K562 (cell line): ENCODE measurements around the gene SYNGR3. TPM values are rescaled to one million over a fixed set of nuclear protein-coding genes. Genes with fewer than 3 reads are reported as not detected.

Source experiments
- C11orf30 ChIP-seq: fragments of 450-650 bp; IDR thresholded peaks from 2 replicates; pipeline ENCODE4 v1.6.1; 2016; ENCODE audit warnings: low read depth, mild to moderate bottlenecking
- CBX1 ChIP-seq: sonication (generic); IDR thresholded peaks from 2 replicates; pipeline ENCODE4 v1.6.1; 2016; ENCODE audit warnings: antibody characterized with exemption, low read depth, mild to moderate bottlenecking
- CREM ChIP-seq: IDR thresholded peaks from 2 replicates; pipeline ENCODE4 v1.6.1; 2014; ENCODE audit warnings: antibody characterized with exemption, low read depth
- MAFK ChIP-seq: IDR thresholded peaks from 2 replicates; pipeline ENCODE4 v1.6.1; 2011; ENCODE audit warnings: low read length, improper control_type of control experiment
- NCOA6 ChIP-seq: fragments of 450-650 bp; IDR thresholded peaks from 2 replicates; pipeline ENCODE4 v1.6.1; 2017; ENCODE audit warnings: mild to moderate bottlenecking
- NFIX ChIP-seq: fragments of 250-450 bp; sonication (Bioruptor Pico); IDR thresholded peaks from 2 replicates; pipeline ENCODE4 v1.4.0; 2020; ENCODE audit warnings: low read depth, mild to moderate bottlenecking, moderate library complexity
- NFRKB ChIP-seq: fragments of 450-650 bp; IDR thresholded peaks from 2 replicates; pipeline ENCODE4 v1.6.1; 2016; ENCODE audit warnings: low read depth
- NR4A1 ChIP-seq, 2 experiments: fragments of 250-450 bp in 1 of 2; fragments of 450-650 bp in 1 of 2; sonication (Bioruptor Pico) in 1 of 2; IDR thresholded peaks; 2 replicates each; pipeline versions ENCODE4 v1.4.0 to v1.6.1; 2016 to 2020; ENCODE audit warnings: mild to moderate bottlenecking in 2 of 2, missing compliant biosample characterization in 1 of 2, missing genetic modification characterization in 1 of 2, moderate library complexity in 1 of 2
- SAFB2 ChIP-seq: fragments of 200-400 bp; formaldehyde crosslinking; IDR thresholded peaks from 2 replicates; pipeline ENCODE4 v1.6.1; 2018; ENCODE audit warnings: borderline replicate concordance, low read length, low read depth, moderate library complexity; ENCODE audit not compliant: severe bottlenecking
- SIRT6 ChIP-seq: IDR thresholded peaks from one replicate; pipeline ENCODE4 v1.6.1; 2012; ENCODE audit warnings: low read depth, mild to moderate bottlenecking, control low read depth, inconsistent platforms, low read length, moderate library complexity
- SMAD3 ChIP-seq: fragments of 450-650 bp; formaldehyde crosslinking; conservative IDR thresholded peaks from 2 replicates; pipeline ENCODE4 v1.4.0; 2020; ENCODE audit warnings: mild to moderate bottlenecking
- SMARCC2 ChIP-seq: fragments of 450-650 bp; IDR thresholded peaks from 2 replicates; pipeline ENCODE4 v1.6.1; 2017; ENCODE audit warnings: antibody characterized with exemption, moderate library complexity, mild to moderate bottlenecking, low read depth
- SOX6 ChIP-seq: fragments of 450-650 bp; IDR thresholded peaks from 2 replicates; pipeline ENCODE4 v1.6.1; 2014; ENCODE audit warnings: mild to moderate bottlenecking
- TAF7 ChIP-seq: fragments of 450-650 bp; IDR thresholded peaks from 2 replicates; pipeline ENCODE4 v1.6.1; 2016; ENCODE audit warnings: missing genetic modification characterization, missing compliant biosample characterization
- TCFL5 ChIP-seq: fragments of 250-450 bp; sonication (Bioruptor Pico); conservative IDR thresholded peaks from 2 replicates; pipeline ENCODE4 v1.6.1; 2021; ENCODE audit warnings: mild to moderate bottlenecking, moderate library complexity, matching md5 sums
- TEAD1 ChIP-seq, 2 experiments: fragments of 450-650 bp in 1 of 2; sonication (generic) in 1 of 2; formaldehyde crosslinking; IDR thresholded peaks; 2 replicates each; pipeline versions ENCODE4 v1.4.0 to v1.8.0; 2020 to 2022; ENCODE audit warnings: mild to moderate bottlenecking in 2 of 2, missing genetic modification reagents in 1 of 2
- ZNF311 ChIP-seq: fragments of 250-450 bp; sonication (Bioruptor Pico); IDR thresholded peaks from 2 replicates; pipeline ENCODE4 v1.4.0; 2020; ENCODE audit warnings: mild to moderate bottlenecking, moderate library complexity
- polyA plus RNA-seq, 8 experiments: library from polyadenylated mRNA; depleted of rRNA in 4 of 8; stranded (reverse) in 5 of 8; unstranded in 3 of 8; fragments of >200 nt; fragmentation: Nextera tagmentation in 2 of 8; fragmentation: Illumina TruSeq in 1 of 8; extraction: Ambion mirVana in 2 of 8; extraction: Trizol in 1 of 8; gene quantifications; 2 replicates each; pipeline versions ENCODE4 v1.2.1 to v1.2.3, GENCODE V29; 2011 to 2014; ENCODE audit warnings: inconsistent platforms in 1 of 8, missing spikeins in 1 of 8
- total RNA-seq, 7 experiments: library from RNA; depleted of rRNA in 6 of 7; stranded (reverse); fragments of >200 nt in 6 of 7; fragmentation: Illumina TruSeq in 2 of 7; extraction: Trizol in 2 of 7; gene quantifications; 2 replicates each; pipeline versions ENCODE4 v1.2.1 to v1.2.3, GENCODE V29; 2011 to 2021; ENCODE audit warnings: low replicate concordance in 1 of 7
- TF ChIP-seq, protein P1 (sequence below): sonication (generic); formaldehyde crosslinking; IDR thresholded peaks from 2 replicates; pipeline ENCODE4 v1.8.1; 2023; ENCODE audit warnings: mild to moderate bottlenecking, missing genetic modification reagents
- TF ChIP-seq, protein P2 (sequence below): fragments of 450-650 bp; IDR thresholded peaks from 2 replicates; pipeline ENCODE4 v1.6.1; 2016; ENCODE audit warnings: borderline replicate concordance
- TF ChIP-seq, protein P3 (sequence below): fragments of 450-650 bp; IDR thresholded peaks from 2 replicates; pipeline ENCODE4 v1.7.1; 2018; ENCODE audit warnings: mild to moderate bottlenecking, low read depth; ENCODE audit not compliant: partially characterized antibody
- TF ChIP-seq, protein P4 (sequence below): fragments of 250-450 bp; sonication (Bioruptor Pico); IDR thresholded peaks from 2 replicates; pipeline ENCODE4 v1.8.0; 2022; ENCODE audit warnings: inconsistent platforms, mild to moderate bottlenecking, moderate library complexity, borderline replicate concordance

SYNGR3 gene
- total and polyA plus RNA-seq, 9 of the 15 experiments (the other 6 are each of a cell fraction or from before 2014, with no cell fraction given), result 3.7 to 69.2 (median 36.3) TPM

DNA sequence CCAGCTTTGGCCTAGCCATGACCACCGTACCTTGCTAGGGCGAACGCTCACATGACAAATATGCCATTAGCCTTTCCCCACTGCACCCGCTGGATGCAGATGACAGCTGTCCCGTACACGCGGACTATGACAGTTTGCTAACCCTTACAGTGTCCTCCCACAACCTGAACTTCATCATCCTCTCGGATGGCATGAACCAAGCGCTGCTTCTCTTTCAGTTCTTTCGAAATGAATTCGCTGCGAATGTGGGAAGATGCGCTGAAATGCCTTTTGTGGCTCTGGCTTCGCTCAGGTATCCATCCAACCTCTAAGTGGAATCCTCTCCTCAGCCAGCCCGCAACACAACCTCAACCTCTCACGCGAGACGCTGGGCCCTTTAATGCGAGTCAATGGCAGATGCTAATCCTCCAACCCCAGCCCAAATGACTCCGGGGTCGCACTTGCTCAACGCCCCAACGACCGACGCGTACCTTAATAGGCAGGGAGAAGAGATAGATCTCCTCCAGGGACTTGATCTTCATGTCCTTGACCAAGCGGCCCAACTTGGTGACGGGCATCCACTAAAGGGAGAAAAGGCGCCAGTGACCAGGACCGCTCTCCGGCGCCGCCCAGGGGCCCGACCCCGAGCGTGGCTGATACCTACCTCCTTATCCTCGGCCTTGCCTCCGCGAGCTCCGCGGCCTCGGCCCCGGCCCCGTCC lies 25.8 kb upstream of the SYNGR3 start (continued):
- TF ChIP-seq, protein P1, sequence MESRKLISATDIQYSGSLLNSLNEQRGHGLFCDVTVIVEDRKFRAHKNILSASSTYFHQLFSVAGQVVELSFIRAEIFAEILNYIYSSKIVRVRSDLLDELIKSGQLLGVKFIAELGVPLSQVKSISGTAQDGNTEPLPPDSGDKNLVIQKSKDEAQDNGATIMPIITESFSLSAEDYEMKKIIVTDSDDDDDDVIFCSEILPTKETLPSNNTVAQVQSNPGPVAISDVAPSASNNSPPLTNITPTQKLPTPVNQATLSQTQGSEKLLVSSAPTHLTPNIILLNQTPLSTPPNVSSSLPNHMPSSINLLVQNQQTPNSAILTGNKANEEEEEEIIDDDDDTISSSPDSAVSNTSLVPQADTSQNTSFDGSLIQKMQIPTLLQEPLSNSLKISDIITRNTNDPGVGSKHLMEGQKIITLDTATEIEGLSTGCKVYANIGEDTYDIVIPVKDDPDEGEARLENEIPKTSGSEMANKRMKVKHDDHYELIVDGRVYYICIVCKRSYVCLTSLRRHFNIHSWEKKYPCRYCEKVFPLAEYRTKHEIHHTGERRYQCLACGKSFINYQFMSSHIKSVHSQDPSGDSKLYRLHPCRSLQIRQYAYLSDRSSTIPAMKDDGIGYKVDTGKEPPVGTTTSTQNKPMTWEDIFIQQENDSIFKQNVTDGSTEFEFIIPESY (CRISPR knock-in tag), result 0 out of 2 replicates have a peak, but pooled peaks have one; percentile 6
- TF ChIP-seq TCFL5 (CRISPR knock-in tag), result no peak
- no peak for TF ChIP-seq NFIX
- no peak for TF ChIP-seq NCOA6
- no peak for TF ChIP-seq SOX6
- TF ChIP-seq, protein P2, sequence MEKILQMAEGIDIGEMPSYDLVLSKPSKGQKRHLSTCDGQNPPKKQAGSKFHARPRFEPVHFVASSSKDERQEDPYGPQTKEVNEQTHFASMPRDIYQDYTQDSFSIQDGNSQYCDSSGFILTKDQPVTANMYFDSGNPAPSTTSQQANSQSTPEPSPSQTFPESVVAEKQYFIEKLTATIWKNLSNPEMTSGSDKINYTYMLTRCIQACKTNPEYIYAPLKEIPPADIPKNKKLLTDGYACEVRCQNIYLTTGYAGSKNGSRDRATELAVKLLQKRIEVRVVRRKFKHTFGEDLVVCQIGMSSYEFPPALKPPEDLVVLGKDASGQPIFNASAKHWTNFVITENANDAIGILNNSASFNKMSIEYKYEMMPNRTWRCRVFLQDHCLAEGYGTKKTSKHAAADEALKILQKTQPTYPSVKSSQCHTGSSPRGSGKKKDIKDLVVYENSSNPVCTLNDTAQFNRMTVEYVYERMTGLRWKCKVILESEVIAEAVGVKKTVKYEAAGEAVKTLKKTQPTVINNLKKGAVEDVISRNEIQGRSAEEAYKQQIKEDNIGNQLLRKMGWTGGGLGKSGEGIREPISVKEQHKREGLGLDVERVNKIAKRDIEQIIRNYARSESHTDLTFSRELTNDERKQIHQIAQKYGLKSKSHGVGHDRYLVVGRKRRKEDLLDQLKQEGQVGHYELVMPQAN, result peak; percentile 85
- no peak for TF ChIP-seq SAFB2
- no peak for TF ChIP-seq NR4A1 (CRISPR knock-in tag; IDR thresholded peaks at IDR 0.05)
- no peak; the same call in 1 of the 2 replicates for TF ChIP-seq NR4A1 (tag; IDR thresholded peaks at IDR 0.05)
- TF ChIP-seq NFRKB, result no peak
- TF ChIP-seq CBX1, result no peak
- no peak for TF ChIP-seq C11orf30
- TF ChIP-seq, protein P3, sequence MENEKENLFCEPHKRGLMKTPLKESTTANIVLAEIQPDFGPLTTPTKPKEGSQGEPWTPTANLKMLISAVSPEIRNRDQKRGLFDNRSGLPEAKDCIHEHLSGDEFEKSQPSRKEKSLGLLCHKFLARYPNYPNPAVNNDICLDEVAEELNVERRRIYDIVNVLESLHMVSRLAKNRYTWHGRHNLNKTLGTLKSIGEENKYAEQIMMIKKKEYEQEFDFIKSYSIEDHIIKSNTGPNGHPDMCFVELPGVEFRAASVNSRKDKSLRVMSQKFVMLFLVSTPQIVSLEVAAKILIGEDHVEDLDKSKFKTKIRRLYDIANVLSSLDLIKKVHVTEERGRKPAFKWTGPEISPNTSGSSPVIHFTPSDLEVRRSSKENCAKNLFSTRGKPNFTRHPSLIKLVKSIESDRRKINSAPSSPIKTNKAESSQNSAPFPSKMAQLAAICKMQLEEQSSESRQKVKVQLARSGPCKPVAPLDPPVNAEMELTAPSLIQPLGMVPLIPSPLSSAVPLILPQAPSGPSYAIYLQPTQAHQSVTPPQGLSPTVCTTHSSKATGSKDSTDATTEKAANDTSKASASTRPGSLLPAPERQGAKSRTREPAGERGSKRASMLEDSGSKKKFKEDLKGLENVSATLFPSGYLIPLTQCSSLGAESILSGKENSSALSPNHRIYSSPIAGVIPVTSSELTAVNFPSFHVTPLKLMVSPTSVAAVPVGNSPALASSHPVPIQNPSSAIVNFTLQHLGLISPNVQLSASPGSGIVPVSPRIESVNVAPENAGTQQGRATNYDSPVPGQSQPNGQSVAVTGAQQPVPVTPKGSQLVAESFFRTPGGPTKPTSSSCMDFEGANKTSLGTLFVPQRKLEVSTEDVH, result no peak
- 0 out of 4 replicates have a peak, but pooled peaks of 1 of the 2 experiments have one; percentile 12 for TF ChIP-seq TEAD1 (CRISPR knock-in tag; IDR thresholded peaks at IDR 0.05)
- TF ChIP-seq MAFK, result no peak
- peak; percentile 20 for TF ChIP-seq SIRT6
- TF ChIP-seq CREM, result no peak
- no peak for TF ChIP-seq SMARCC2
- TF ChIP-seq, protein P4, sequence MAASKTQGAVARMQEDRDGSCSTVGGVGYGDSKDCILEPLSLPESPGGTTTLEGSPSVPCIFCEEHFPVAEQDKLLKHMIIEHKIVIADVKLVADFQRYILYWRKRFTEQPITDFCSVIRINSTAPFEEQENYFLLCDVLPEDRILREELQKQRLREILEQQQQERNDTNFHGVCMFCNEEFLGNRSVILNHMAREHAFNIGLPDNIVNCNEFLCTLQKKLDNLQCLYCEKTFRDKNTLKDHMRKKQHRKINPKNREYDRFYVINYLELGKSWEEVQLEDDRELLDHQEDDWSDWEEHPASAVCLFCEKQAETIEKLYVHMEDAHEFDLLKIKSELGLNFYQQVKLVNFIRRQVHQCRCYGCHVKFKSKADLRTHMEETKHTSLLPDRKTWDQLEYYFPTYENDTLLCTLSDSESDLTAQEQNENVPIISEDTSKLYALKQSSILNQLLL, result no peak
- TF ChIP-seq SMAD3 (CRISPR knock-in tag), result no peak
- TF ChIP-seq ZNF311 (CRISPR knock-in tag), result no peak
- no peak for TF ChIP-seq TAF7
